ENCODE measurements around the gene KIF1B. TPM values are rescaled to one million over a fixed set of nuclear protein-coding genes. Genes with fewer than 3 reads are reported as not detected.

Gene KIF1B
- total and polyA plus RNA-seq, 9 of the 15 experiments (the other 6 are each of a cell fraction or from before 2014, with no cell fraction given) = 2.8 to 19.8 (median 11.9) TPM

DNA sequence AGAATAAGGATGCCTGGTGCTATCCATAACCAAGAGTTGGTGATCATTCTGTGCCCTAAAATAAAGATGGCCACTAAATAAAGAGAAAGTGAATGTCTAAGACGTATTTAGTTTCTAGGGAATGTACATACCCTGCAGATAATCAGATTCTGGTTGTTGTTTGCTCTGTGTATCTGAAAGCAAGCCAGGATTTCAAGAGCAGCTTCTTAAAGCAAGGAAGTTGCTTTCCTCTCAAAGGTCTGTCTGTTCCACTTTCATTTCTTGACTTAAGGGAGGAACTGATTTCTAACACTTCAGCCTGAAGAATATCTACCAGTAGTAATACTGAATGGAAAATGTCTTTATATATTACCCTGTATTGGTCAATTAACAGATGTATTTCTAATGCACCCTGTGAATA is 88.8 kb downstream of the KIF1B start (continued):
- TF ChIP-seq, protein P1, sequence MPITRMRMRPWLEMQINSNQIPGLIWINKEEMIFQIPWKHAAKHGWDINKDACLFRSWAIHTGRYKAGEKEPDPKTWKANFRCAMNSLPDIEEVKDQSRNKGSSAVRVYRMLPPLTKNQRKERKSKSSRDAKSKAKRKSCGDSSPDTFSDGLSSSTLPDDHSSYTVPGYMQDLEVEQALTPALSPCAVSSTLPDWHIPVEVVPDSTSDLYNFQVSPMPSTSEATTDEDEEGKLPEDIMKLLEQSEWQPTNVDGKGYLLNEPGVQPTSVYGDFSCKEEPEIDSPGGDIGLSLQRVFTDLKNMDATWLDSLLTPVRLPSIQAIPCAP (CRISPR knock-in tag; IDR thresholded peaks at IDR 0.05; ENCODE audit: borderline replicate concordance) = no peak
- TF ChIP-seq HNRNPH1 (optimal IDR thresholded peaks at IDR 0.05; ENCODE audit: low read depth, low read length) = no peak
- TF ChIP-seq ETS2 (tag; IDR thresholded peaks at IDR 0.05; ENCODE audit: borderline replicate concordance, poor library complexity, severe bottlenecking) = no peak
- TF ChIP-seq SMARCA5 (IDR thresholded peaks at IDR 0.05) = no peak
- TF ChIP-seq, protein P2, sequence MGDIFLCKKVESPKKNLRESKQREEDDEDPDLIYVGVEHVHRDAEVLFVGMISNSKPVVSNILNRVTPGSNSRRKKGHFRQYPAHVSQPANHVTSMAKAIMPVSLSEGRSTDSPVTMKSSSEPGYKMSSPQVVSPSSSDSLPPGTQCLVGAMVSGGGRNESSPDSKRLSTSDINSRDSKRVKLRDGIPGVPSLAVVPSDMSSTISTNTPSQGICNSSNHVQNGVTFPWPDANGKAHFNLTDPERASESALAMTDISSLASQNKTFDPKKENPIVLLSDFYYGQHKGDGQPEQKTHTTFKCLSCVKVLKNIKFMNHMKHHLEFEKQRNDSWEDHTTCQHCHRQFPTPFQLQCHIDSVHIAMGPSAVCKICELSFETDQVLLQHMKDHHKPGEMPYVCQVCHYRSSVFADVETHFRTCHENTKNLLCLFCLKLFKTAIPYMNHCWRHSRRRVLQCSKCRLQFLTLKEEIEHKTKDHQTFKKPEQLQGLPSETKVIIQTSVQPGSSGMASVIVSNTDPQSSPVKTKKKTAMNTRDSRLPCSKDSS (IDR thresholded peaks at IDR 0.05; ENCODE audit: low read depth, partially characterized antibody) = no peak
- TF ChIP-seq, protein P3, sequence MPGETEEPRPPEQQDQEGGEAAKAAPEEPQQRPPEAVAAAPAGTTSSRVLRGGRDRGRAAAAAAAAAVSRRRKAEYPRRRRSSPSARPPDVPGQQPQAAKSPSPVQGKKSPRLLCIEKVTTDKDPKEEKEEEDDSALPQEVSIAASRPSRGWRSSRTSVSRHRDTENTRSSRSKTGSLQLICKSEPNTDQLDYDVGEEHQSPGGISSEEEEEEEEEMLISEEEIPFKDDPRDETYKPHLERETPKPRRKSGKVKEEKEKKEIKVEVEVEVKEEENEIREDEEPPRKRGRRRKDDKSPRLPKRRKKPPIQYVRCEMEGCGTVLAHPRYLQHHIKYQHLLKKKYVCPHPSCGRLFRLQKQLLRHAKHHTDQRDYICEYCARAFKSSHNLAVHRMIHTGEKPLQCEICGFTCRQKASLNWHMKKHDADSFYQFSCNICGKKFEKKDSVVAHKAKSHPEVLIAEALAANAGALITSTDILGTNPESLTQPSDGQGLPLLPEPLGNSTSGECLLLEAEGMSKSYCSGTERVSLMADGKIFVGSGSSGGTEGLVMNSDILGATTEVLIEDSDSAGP (CRISPR knock-in tag; IDR thresholded peaks at IDR 0.05) = no peak
- no peak for TF ChIP-seq JUND (IDR thresholded peaks at IDR 0.05; ENCODE audit: borderline replicate concordance, low read depth, low read length)
- TF ChIP-seq JUND (tag; IDR thresholded peaks at IDR 0.05; ENCODE audit: borderline replicate concordance, low read depth, low read length) = no peak
- TF ChIP-seq ZFP36 (IDR thresholded peaks at IDR 0.05; ENCODE audit: low read depth, low read length, partially characterized antibody) = no peak
